HG03558 (cell line): Measurements from ENCODE around the gene TMEM18.

Experiments used
- ATAC-seq: cut with Tn5 transposase; IDR thresholded peaks from one replicate; pipeline ENCODE4 v1.9.1; 2021; ENCODE audit warnings: moderate number of reproducible peaks; ENCODE audit not compliant: unreplicated experiment; ENCODE audit errors: extremely low read depth

TMEM18 gene

DNA sequence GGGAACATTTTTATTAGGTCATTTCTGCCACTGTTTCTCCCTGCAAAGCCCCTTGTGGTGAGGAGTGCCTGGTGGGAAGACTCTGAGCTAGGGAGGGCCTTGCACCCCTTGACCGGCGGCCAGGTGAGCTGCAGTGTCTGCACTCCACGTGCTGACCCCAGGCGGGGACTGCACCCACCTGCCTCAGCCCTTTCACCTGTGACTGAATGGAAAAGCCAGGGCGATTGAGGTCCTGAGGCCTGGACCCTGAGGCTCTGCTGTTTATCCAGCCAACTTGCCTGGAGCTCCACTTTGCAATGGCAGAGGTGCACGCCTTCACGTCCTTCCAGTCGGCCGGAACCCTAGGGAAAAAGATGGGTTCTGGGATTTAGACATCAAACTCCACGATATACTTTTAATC is 53.1 kb downstream of the TMEM18 start:
- no peak for ATAC-seq

- no peak for ATAC-seq
Observed at GRCh38 chr2:623130-623922, 53.9 kb downstream of the TMEM18 start.

GRCh38 chr2:622357-622756 is 54.8 kb downstream of the TMEM18 start:
- ATAC-seq, result no peak

- no peak for ATAC-seq
Observed at GRCh38 chr2:621303-622099, 55.7 kb downstream of the TMEM18 start.

GRCh38 chr2:620471-621302 is 56.5 kb downstream of the TMEM18 start:
- ATAC-seq, result no peak

GRCh38 chr2:620004-620403 is 57.2 kb downstream of the TMEM18 start:
- no peak for ATAC-seq

GRCh38 chr2:618422-618990 is 58.7 kb downstream of the TMEM18 start:
- ATAC-seq, result no peak

GRCh38 chr2:618005-618404 is 59.2 kb downstream of the TMEM18 start:
- ATAC-seq, result no peak
